Cardiac muscle cell (in vitro differentiated cells and primary cell): Measurements from ENCODE around the gene TRPV5. TPM values are rescaled to one million over a fixed set of nuclear protein-coding genes. Genes with fewer than 3 reads are reported as not detected.

ENCODE experiments used
- DNase-seq, 2 donors: peaks; one replicate each; pipeline versions ENCODE4 v3.0.0 to v3.0.0-alpha.2; 2010 to 2017; ENCODE audit warnings: low read depth in 1 of 2, low spot score in 1 of 2
- H3K27ac ChIP-seq: fragments of 200-600 bp; sonication (generic); 2 replicates; pipeline ENCODE4 v1.5.1; 2016
- H3K27me3 ChIP-seq: fragments of 200-600 bp; sonication (generic); 2 replicates; pipeline ENCODE4 v1.6.0; 2016; ENCODE audit warnings: control low read depth
- H3K36me3 ChIP-seq: fragments of 200-600 bp; sonication (generic); 2 replicates; pipeline ENCODE4 v1.5.1; 2016; ENCODE audit warnings: control low read depth
- H3K4me1 ChIP-seq: fragments of 200-600 bp; sonication (generic); 2 replicates; pipeline ENCODE4 v1.8.1; 2017; ENCODE audit warnings: low read depth, mild to moderate bottlenecking, mixed run types
- H3K4me3 ChIP-seq: fragments of 200-600 bp; sonication (generic); 2 replicates; pipeline ENCODE4 v1.5.1; 2016; ENCODE audit warnings: mild to moderate bottlenecking
- H3K9me3 ChIP-seq: fragments of 200-600 bp; sonication (generic); 2 replicates; pipeline ENCODE4 v1.5.1; 2017; ENCODE audit warnings: low read depth, mild to moderate bottlenecking, control low read depth
- CTCF ChIP-seq: IDR thresholded peaks from 2 replicates; pipeline ENCODE4 v1.5.1; 2012; ENCODE audit warnings: low read depth, mild to moderate bottlenecking, low read length
- polyA plus RNA-seq: library from polyadenylated mRNA; unstranded; fragments of >200 nt; fragmentation: Nextera tagmentation; extraction: Ambion mirVana; gene quantifications from 2 replicates; pipeline ENCODE4 v1.2.1, GENCODE V29; 2016
- total RNA-seq: library from RNA; depleted of rRNA; stranded (reverse); fragments of >200 nt; gene quantifications from 2 replicates; pipeline ENCODE4 v1.2.3, GENCODE V29; 2016

Gene TRPV5
- total and polyA plus RNA-seq, 2 experiments from 2014 or later = not detected

- no peaks in the 10 kb centered on the region for H3K27me3 ChIP-seq
- DNase-seq = no peak
- H3K9me3 ChIP-seq = no peaks in the 10 kb centered on the region
- H3K36me3 ChIP-seq = no peaks in the 10 kb centered on the region
- no peaks in the 10 kb centered on the region for H3K4me1 ChIP-seq
- no peak overlapping the region for H3K4me3 ChIP-seq
- H3K27ac ChIP-seq = no peak overlapping the region
- TF ChIP-seq CTCF = no peak
Measured at GRCh38 chr7:142901426-142902259, 31.9 kb downstream of the TRPV5 start.

- H3K9me3 ChIP-seq = no peaks in the 10 kb centered on the region
- no peaks in the 10 kb centered on the region for H3K36me3 ChIP-seq
- TF ChIP-seq CTCF = no peak
- H3K4me1 ChIP-seq = no peaks in the 10 kb centered on the region
- H3K4me3 ChIP-seq = no peak overlapping the region
- H3K27me3 ChIP-seq = no peaks in the 10 kb centered on the region
- H3K27ac ChIP-seq = no peak overlapping the region
- DNase-seq = no peak
Measured at GRCh38 chr7:142899661-142900060, 33.9 kb downstream of the TRPV5 start.

- DNase-seq = no peak
- Histone ChIP-seq H3K27me3 (no peaks in the 10 kb centered on the region), H3K27ac (no peak overlapping the region), H3K9me3 (no peaks in the 10 kb centered on the region), H3K36me3 (no peaks in the 10 kb centered on the region), H3K4me3 (no peak overlapping the region), H3K4me1 (no peaks in the 10 kb centered on the region)
- TF ChIP-seq CTCF = no peak
Measured at GRCh38 chr7:142898377-142899170, 35.0 kb downstream of the TRPV5 start.

GRCh38 chr7:142897691-142898090, 35.9 kb downstream of the TRPV5 start:
- H3K27me3 ChIP-seq = no peaks in the 10 kb centered on the region
- H3K4me3 ChIP-seq = no peak overlapping the region
- DNase-seq = no peak
- no peak overlapping the region for H3K27ac ChIP-seq
- no peaks in the 10 kb centered on the region for H3K9me3 ChIP-seq
- no peaks in the 10 kb centered on the region for H3K36me3 ChIP-seq
- no peaks in the 10 kb centered on the region for H3K4me1 ChIP-seq
- TF ChIP-seq CTCF = no peak

- no peaks in the 10 kb centered on the region for H3K9me3 ChIP-seq
Measured at GRCh38 chr7:142896741-142897379, 36.7 kb downstream of the TRPV5 start.

More at GRCh38 chr7:142896741-142897379, 36.7 kb downstream of the TRPV5 start:
- no peak overlapping the region for H3K27ac ChIP-seq
- H3K36me3 ChIP-seq = no peaks in the 10 kb centered on the region
- H3K4me1 ChIP-seq = no peaks in the 10 kb centered on the region
- DNase-seq = no peak
- no peak overlapping the region for H3K4me3 ChIP-seq
- no peak for TF ChIP-seq CTCF
- H3K27me3 ChIP-seq = no peaks in the 10 kb centered on the region
